Keratinocyte (primary cell): Measurements from ENCODE around the gene TLE1. TPM values are rescaled to one million over a fixed set of nuclear protein-coding genes. Genes with fewer than 3 reads are reported as not detected.

Experiments used
- DNase-seq: peaks from one replicate; pipeline ENCODE4 v3.0.0-alpha.2; 2011; ENCODE audit warnings: low read depth, missing footprints, low spot score
- FAIRE-seq: peaks from 2 replicates; lab custom pipeline; 2011; peaks lifted over from hg19 to GRCh38; lab: Jason Lieb, UNC
- H2AFZ ChIP-seq: 2 replicates; pipeline ENCODE4 v1.6.0; 2012; ENCODE audit warnings: low read length, control low read depth, inconsistent platforms; ENCODE audit not compliant: control insufficient read depth
- H3K27ac ChIP-seq: 2 replicates; pipeline ENCODE4 v1.5.1; 2011; ENCODE audit warnings: low read length; ENCODE audit not compliant: control insufficient read depth, insufficient read depth
- H3K27me3 ChIP-seq: 3 replicates; pipeline ENCODE4 v1.6.0; 2011; ENCODE audit warnings: low read length; ENCODE audit not compliant: control insufficient read depth, insufficient read depth; ENCODE audit errors: extremely low read depth
- H3K36me3 ChIP-seq, 2 experiments: 2 replicates in 1 of 2; 3 replicates in 1 of 2; pipeline ENCODE4 v1.5.1; 2011; ENCODE audit warnings: low read length in 2 of 2, mild to moderate bottlenecking in 1 of 2; ENCODE audit not compliant: control insufficient read depth in 2 of 2, insufficient read depth in 2 of 2; ENCODE audit errors: extremely low read depth in 1 of 2
- H3K4me1 ChIP-seq: 3 replicates; pipeline ENCODE4 v1.5.1; 2011; ENCODE audit warnings: low read length; ENCODE audit not compliant: control insufficient read depth, insufficient read depth; ENCODE audit errors: extremely low read depth
- H3K4me2 ChIP-seq: 3 replicates; pipeline ENCODE4 v1.6.0; 2011; ENCODE audit warnings: low read depth, low read length; ENCODE audit not compliant: control insufficient read depth, insufficient read depth; ENCODE audit errors: extremely low read depth
- H3K4me3 ChIP-seq, 3 experiments: fragments of 200-600 bp in 1 of 3; sonication (generic) in 1 of 3; 2 replicates in 2 of 3; 3 replicates in 1 of 3; pipeline ENCODE4 v1.5.1; 2011 to 2016; ENCODE audit warnings: low read length in 3 of 3, mild to moderate bottlenecking in 3 of 3, control low read depth in 2 of 3, inconsistent platforms in 1 of 3, low read depth in 1 of 3, mixed read lengths in 1 of 3, mixed run types in 1 of 3, moderate library complexity in 1 of 3; ENCODE audit not compliant: control insufficient read depth in 2 of 3, insufficient read depth in 2 of 3; ENCODE audit errors: extremely low read depth in 1 of 3
- H3K79me2 ChIP-seq: 2 replicates; pipeline ENCODE4 v1.6.0; 2012; ENCODE audit warnings: low read length; ENCODE audit not compliant: control insufficient read depth, insufficient read depth
- H3K9ac ChIP-seq: 3 replicates; pipeline ENCODE4 v1.6.0; 2011; ENCODE audit warnings: low read length; ENCODE audit not compliant: control insufficient read depth, insufficient read depth; ENCODE audit errors: extremely low read depth
- H3K9me1 ChIP-seq: 3 replicates; pipeline ENCODE4 v1.6.0; 2011; ENCODE audit warnings: low read length; ENCODE audit not compliant: control insufficient read depth, insufficient read depth; ENCODE audit errors: extremely low read depth
- H3K9me3 ChIP-seq: 2 replicates; pipeline ENCODE4 v1.5.1; 2012; ENCODE audit warnings: low read depth, low read length; ENCODE audit not compliant: control insufficient read depth
- H4K20me1 ChIP-seq: 3 replicates; pipeline ENCODE4 v1.6.0; 2011; ENCODE audit warnings: low read length; ENCODE audit not compliant: control insufficient read depth, insufficient read depth; ENCODE audit errors: extremely low read depth
- CTCF ChIP-seq, 3 experiments: IDR thresholded peaks in 1 of 3; conservative IDR thresholded peaks in 1 of 3; optimal IDR thresholded peaks in 1 of 3; 2 replicates in 2 of 3; 3 replicates in 1 of 3; pipeline versions ENCODE3 to v1.5.1; 2011; ENCODE audit warnings: low read length in 3 of 3, mild to moderate bottlenecking in 3 of 3, moderate library complexity in 2 of 3, control low read depth in 1 of 3, inconsistent platforms in 1 of 3; ENCODE audit not compliant: insufficient read depth in 2 of 3; ENCODE audit errors: extremely low read depth in 1 of 3
- EZH2 ChIP-seq: IDR thresholded peaks from one replicate; pipeline ENCODE4 v1.6.1; 2012; ENCODE audit warnings: inconsistent platforms, mild to moderate bottlenecking, low read length, moderate library complexity
- dilution Hi-C: fragments of 300-500 bp; cut with MboI; formaldehyde crosslinking; loops from one replicate; pipeline ENCODE4 v1.7.0; 2020; ENCODE audit warnings: low sequenced_read_pairs; ENCODE audit not compliant: extremely low pct_ligation_motif_present
- polyA plus RNA-seq, 5 experiments: library from polyadenylated mRNA; depleted of rRNA in 3 of 5; stranded (reverse) in 3 of 5; stranded (forward) in 1 of 5; unstranded in 1 of 5; fragments of >200 nt; gene quantifications; 1 replicate in 1 of 5; 2 replicates in 3 of 5; 3 replicates in 1 of 5; pipeline versions ENCODE4 v1.2.1 to v1.2.3, GENCODE V29; 2011 to 2012; ENCODE audit warnings: missing spikeins in 2 of 5, low read depth in 1 of 5, low replicate concordance in 1 of 5

TLE1 gene
- polyA plus RNA-seq, 1 donor (not counting 4 experiments of a cell fraction or from before 2014, with no cell fraction given): 29.6 TPM

GRCh38 chr9:81605170-81605670 lies 84.1 kb downstream of the TLE1 start:
- peaks cover 10 to 13% of the 10 kb centered on the region in 2 experiments for H3K36me3 ChIP-seq
- H3K79me2 ChIP-seq: no peaks in the 10 kb centered on the region
- TF ChIP-seq EZH2: no peak
- no peak for TF ChIP-seq CTCF (optimal IDR thresholded peaks at IDR 0.05 in 1 of 3, IDR thresholded peaks at IDR 0.05 in 1 of 3, conservative IDR thresholded peaks at IDR 0.05 in 1 of 3; ENCODE audit: extremely low read depth in 1 of 3, insufficient read depth in 2 of 3, low read length in 3 of 3)
- H3K27ac ChIP-seq: no peak overlapping the region
- no peak overlapping the region for H3K9ac ChIP-seq
- no peak overlapping the region for H2AFZ ChIP-seq
- no peaks in the 10 kb centered on the region for H3K9me3 ChIP-seq
- H4K20me1 ChIP-seq: no peaks in the 10 kb centered on the region
- H3K27me3 ChIP-seq: no peaks in the 10 kb centered on the region
- no peaks in the 10 kb centered on the region for H3K9me1 ChIP-seq
- DNase-seq (no peak), FAIRE-seq (no peak)
- no peak overlapping the region for H3K4me2 ChIP-seq
- H3K4me1 ChIP-seq: no peaks in the 10 kb centered on the region
- no peak overlapping the region for H3K4me3 ChIP-seq
- dilution Hi-C loops: no loop called here

- no peaks in the 10 kb centered on the region for H4K20me1 ChIP-seq
- no peak for TF ChIP-seq EZH2
- TF ChIP-seq CTCF (optimal IDR thresholded peaks at IDR 0.05 in 1 of 3, IDR thresholded peaks at IDR 0.05 in 1 of 3, conservative IDR thresholded peaks at IDR 0.05 in 1 of 3; ENCODE audit: extremely low read depth in 1 of 3, insufficient read depth in 2 of 3, low read length in 3 of 3): no peak
- no peak overlapping the region for H3K27ac ChIP-seq
- H3K4me2 ChIP-seq: no peak overlapping the region
- H3K9ac ChIP-seq: no peak overlapping the region
- FAIRE-seq (no peak), DNase-seq (no peak)
- no peak overlapping the region for H3K4me3 ChIP-seq
- no peaks in the 10 kb centered on the region for H3K4me1 ChIP-seq
- H3K27me3 ChIP-seq: no peaks in the 10 kb centered on the region
- no peak overlapping the region for H2AFZ ChIP-seq
- no peaks in the 10 kb centered on the region for H3K9me3 ChIP-seq
- no peaks in the 10 kb centered on the region for H3K79me2 ChIP-seq
- no peaks in the 10 kb centered on the region for H3K9me1 ChIP-seq
- H3K36me3 ChIP-seq: peaks cover 9 to 11% of the 10 kb centered on the region in 2 experiments
- dilution Hi-C loops: no loop called here
These were observed 84.8 kb downstream of the TLE1 start for GRCh38 chr9:81604306-81605169.
